Activated T-cell treated with anti-CD3 and anti-CD28 coated beads, Interleukin-2, amount 50 U/mL, for 72 hours (primary cell): ENCODE results near the gene ROR1. TPM values are rescaled to one million over a fixed set of nuclear protein-coding genes. Genes with fewer than 3 reads are reported as not detected.

Experiments used
- ATAC-seq, 2 donors: fragments of 150-1000 bp; cut with Tn5 transposase; replicated peaks in 1 of 2; 2 replicates each; pipeline ENCODE4 v1.10.0; 2021; ENCODE audit warnings: moderate library complexity in 2 of 2, mild to moderate bottlenecking in 1 of 2
- DNase-seq, 2 donors: peaks; one replicate each; pipeline ENCODE4 v3.0.0; 2021 to 2022; ENCODE audit warnings: mixed read lengths in 1 of 2
- H3K27ac Mint-ChIP-seq: one replicate; pipeline ENCODE4 v1.8.0; 2022; ENCODE audit warnings: mild to moderate bottlenecking, moderate library complexity, mixed read lengths
- H3K27me3 Mint-ChIP-seq: one replicate; pipeline ENCODE4 v1.8.0; 2022; ENCODE audit warnings: low read depth, mixed read lengths
- H3K36me3 Mint-ChIP-seq, 2 donors: one replicate each; pipeline ENCODE4 v1.8.0; 2022; ENCODE audit warnings: mixed read lengths in 2 of 2, mild to moderate bottlenecking in 1 of 2; ENCODE audit not compliant: insufficient read depth in 2 of 2
- H3K4me1 Mint-ChIP-seq: one replicate; pipeline ENCODE4 v1.8.0; 2022; ENCODE audit warnings: low read depth, mixed read lengths
- H3K4me3 Mint-ChIP-seq, 2 donors: one replicate each; pipeline ENCODE4 v1.8.0; 2022; ENCODE audit warnings: mild to moderate bottlenecking in 2 of 2, mixed read lengths in 2 of 2, moderate library complexity in 2 of 2
- H3K9me3 Mint-ChIP-seq, 2 donors: one replicate each; pipeline ENCODE4 v1.8.0; 2022; ENCODE audit warnings: mixed read lengths in 2 of 2
- total RNA-seq, 2 donors: library from RNA; stranded (reverse); gene quantifications; one replicate each; pipeline ENCODE4 v1.2.3, GENCODE V29; 2022

Gene ROR1
- under 1 TPM in 1 of 2 donors, not detected in 1; 0.19 TPM for total RNA-seq

GRCh38 chr1:63773815-63774616 is at the start of gene ROR1:
Gene ROR1 (plus strand): TSS chr1:63774017.
- Mint-ChIP-seq H3K36me3 (peaks cover 0 to 1% of the 10 kb centered on the region in 2 donors), H3K4me3 (peak within 1 kb of the TSS; percentile 62 to 91), H3K4me1 (peaks cover 23% of the 10 kb centered on the region), H3K9me3 (no peaks in the 10 kb centered on the region), H3K27me3 (peaks cover 52% of the 10 kb centered on the region), H3K27ac (no peak within 1 kb of the TSS)
- peak; percentile 94 to 97 for ATAC-seq
- peak; percentile 72 to 81 for DNase-seq

- Mint-ChIP-seq H3K4me1 (no peaks in the 10 kb centered on the region), H3K36me3 (no peaks in the 10 kb centered on the region), H3K9me3 (peaks cover 0 to 4% of the 10 kb centered on the region in 2 donors), H3K27ac (no peak overlapping the region), H3K27me3 (peaks cover 3% of the 10 kb centered on the region), H3K4me3 (no peak overlapping the region)
- DNase-seq: no peak
- ATAC-seq: no peak
Observed at GRCh38 chr1:63724375-63724899, 49.4 kb upstream of the ROR1 start.

- no peak for DNase-seq
- Mint-ChIP-seq H3K9me3 (peaks cover 0 to 4% of the 10 kb centered on the region in 2 donors), H3K36me3 (no peaks in the 10 kb centered on the region), H3K27me3 (no peaks in the 10 kb centered on the region), H3K27ac (no peak overlapping the region), H3K4me3 (no peak overlapping the region), H3K4me1 (no peaks in the 10 kb centered on the region)
- no peak for ATAC-seq
Observed at GRCh38 chr1:63728611-63729226, 45.1 kb upstream of the ROR1 start.

GRCh38 chr1:63729227-63729620 is 44.6 kb upstream of the ROR1 start:
- ATAC-seq (no peak), DNase-seq (no peak)
- Mint-ChIP-seq H3K4me3 (no peak overlapping the region), H3K9me3 (peaks cover 0 to 4% of the 10 kb centered on the region in 2 donors), H3K4me1 (no peaks in the 10 kb centered on the region), H3K27ac (no peak overlapping the region), H3K36me3 (no peaks in the 10 kb centered on the region), H3K27me3 (no peaks in the 10 kb centered on the region)

- Mint-ChIP-seq H3K27ac (no peak overlapping the region), H3K36me3 (no peaks in the 10 kb centered on the region), H3K9me3 (peaks cover 0 to 4% of the 10 kb centered on the region in 2 donors), H3K4me3 (no peak overlapping the region), H3K4me1 (no peaks in the 10 kb centered on the region), H3K27me3 (no peaks in the 10 kb centered on the region)
- DNase-seq: no peak
- ATAC-seq: no peak
Observed at GRCh38 chr1:63730211-63730610, 43.6 kb upstream of the ROR1 start.

GRCh38 chr1:63731117-63732043 is 42.4 kb upstream of the ROR1 start:
- Mint-ChIP-seq H3K4me1 (no peaks in the 10 kb centered on the region), H3K27me3 (peaks cover 7% of the 10 kb centered on the region), H3K27ac (no peak overlapping the region), H3K4me3 (no peak overlapping the region), H3K9me3 (peaks cover 4% of the 10 kb centered on the region in 2 donors), H3K36me3 (no peaks in the 10 kb centered on the region)
- DNase-seq (no peak), ATAC-seq (no peak)

- H3K27ac Mint-ChIP-seq: no peak overlapping the region
- ATAC-seq (no peak), DNase-seq (no peak)
- H3K4me3 Mint-ChIP-seq: no peak overlapping the region
- H3K27me3 Mint-ChIP-seq: peaks cover 20% of the 10 kb centered on the region
- no peaks in the 10 kb centered on the region for H3K4me1 Mint-ChIP-seq
- H3K36me3 Mint-ChIP-seq: peaks cover 0 to 5% of the 10 kb centered on the region in 2 donors
- peaks cover 2 to 5% of the 10 kb centered on the region in 2 donors for H3K9me3 Mint-ChIP-seq
Observed at GRCh38 chr1:63732666-63733065, 41.2 kb upstream of the ROR1 start.

- H3K4me1 Mint-ChIP-seq: no peaks in the 10 kb centered on the region
- H3K36me3 Mint-ChIP-seq: peaks cover 2 to 5% of the 10 kb centered on the region in 2 donors
- H3K27me3 Mint-ChIP-seq: peaks cover 39% of the 10 kb centered on the region
- no peak for DNase-seq
- no peak overlapping the region for H3K4me3 Mint-ChIP-seq
- peak overlapping the region; percentile 62 for H3K27ac Mint-ChIP-seq
- H3K9me3 Mint-ChIP-seq: peaks cover 0 to 6% of the 10 kb centered on the region in 2 donors
- ATAC-seq: no peak
Observed at GRCh38 chr1:63738772-63739171, 35.0 kb upstream of the ROR1 start.

GRCh38 chr1:63739452-63739851 is 34.4 kb upstream of the ROR1 start:
- DNase-seq: no peak
- peaks cover 0 to 6% of the 10 kb centered on the region in 2 donors for H3K9me3 Mint-ChIP-seq

GRCh38 chr1:63740432-63740831 is 33.4 kb upstream of the ROR1 start:
- Mint-ChIP-seq H3K27me3 (peaks cover 39% of the 10 kb centered on the region), H3K4me1 (peaks cover 3% of the 10 kb centered on the region), H3K4me3 (no peak overlapping the region), H3K9me3 (peaks cover 0 to 6% of the 10 kb centered on the region in 2 donors), H3K36me3 (peaks cover 2 to 5% of the 10 kb centered on the region in 2 donors), H3K27ac (no peak overlapping the region)
- DNase-seq (no peak), ATAC-seq (no peak)

More at GRCh38 chr1:63739452-63739851, 34.4 kb upstream of the ROR1 start:
- H3K36me3 Mint-ChIP-seq: peaks cover 2 to 5% of the 10 kb centered on the region in 2 donors
- no peak overlapping the region for H3K27ac Mint-ChIP-seq
- no peak overlapping the region for H3K4me3 Mint-ChIP-seq
- no peak for ATAC-seq
- no peaks in the 10 kb centered on the region for H3K4me1 Mint-ChIP-seq
- peaks cover 39% of the 10 kb centered on the region for H3K27me3 Mint-ChIP-seq

- Mint-ChIP-seq H3K4me1 (peaks cover 16% of the 10 kb centered on the region), H3K4me3 (no peak overlapping the region)
Observed at GRCh38 chr1:63742526-63742925, 31.3 kb upstream of the ROR1 start.

GRCh38 chr1:63743781-63744180 is 30.0 kb upstream of the ROR1 start:
- H3K27ac Mint-ChIP-seq: no peak overlapping the region
- DNase-seq: no peak
- peaks cover 0 to 1% of the 10 kb centered on the region in 2 donors for H3K9me3 Mint-ChIP-seq
- ATAC-seq: no peak
- peaks cover 0 to 2% of the 10 kb centered on the region in 2 donors for H3K36me3 Mint-ChIP-seq
- no peak overlapping the region for H3K4me3 Mint-ChIP-seq
- H3K4me1 Mint-ChIP-seq: peaks cover 22% of the 10 kb centered on the region
- peaks cover 20% of the 10 kb centered on the region for H3K27me3 Mint-ChIP-seq

More at GRCh38 chr1:63742526-63742925, 31.3 kb upstream of the ROR1 start:
- ATAC-seq (no peak), DNase-seq (no peak)
- peaks cover 0 to 1% of the 10 kb centered on the region in 2 donors for H3K9me3 Mint-ChIP-seq
- peaks cover 20% of the 10 kb centered on the region for H3K27me3 Mint-ChIP-seq
- peaks cover 0 to 2% of the 10 kb centered on the region in 2 donors for H3K36me3 Mint-ChIP-seq
- no peak overlapping the region for H3K27ac Mint-ChIP-seq
